ENCODE measurements around the gene COL5A2. TPM values are rescaled to one million over a fixed set of nuclear protein-coding genes. Genes with fewer than 3 reads are reported as not detected.

COL5A2 gene
- total and polyA plus RNA-seq, 2 experiments from 2014 or later: 252 to 974 TPM

DNA sequence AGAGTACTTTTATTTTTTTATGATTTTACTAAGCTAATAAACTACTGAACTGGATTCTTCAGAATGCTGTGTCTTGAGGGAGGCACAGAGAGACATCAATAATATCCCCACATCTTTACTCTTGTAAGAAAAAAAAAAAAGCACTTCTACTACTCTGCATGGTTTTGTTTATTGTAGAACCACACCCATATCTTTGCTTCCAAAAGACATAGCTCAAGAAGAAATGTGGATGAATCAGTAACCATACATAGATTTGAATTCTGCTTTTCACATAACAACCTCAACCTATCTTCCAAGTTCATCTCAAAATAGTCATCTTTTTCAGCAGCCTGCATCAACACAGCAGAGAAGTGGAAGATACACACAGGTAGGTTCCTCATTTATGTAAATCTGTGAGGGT is 12.2 kb upstream of the COL5A2 start:
- DNase-seq: peak; percentile 72
- Histone ChIP-seq H3K9ac (no peak overlapping the region), H4K20me1 (ENCODE audit: insufficient read depth) (no peaks in the 10 kb centered on the region), H3K4me1 (ENCODE audit: insufficient read depth) (peaks cover 13% of the 10 kb centered on the region), H3K79me2 (ENCODE audit: insufficient read depth) (no peaks in the 10 kb centered on the region), H3K9me2 (ENCODE audit: insufficient read depth) (no peaks in the 10 kb centered on the region), H3K27me3 (replicated peaks; ENCODE audit: insufficient read depth) (no peaks in the 10 kb centered on the region), H3K9me3 (ENCODE audit: low read depth) (no peaks in the 10 kb centered on the region), H3K4me2 (ENCODE audit: unreplicated experiment) (peak overlapping the region; percentile 50), H3F3A (ENCODE audit: insufficient read depth) (peaks cover 10% of the 10 kb centered on the region), H3K4me3 (no peak overlapping the region), H3K36me3 (ENCODE audit: low read depth) (no peaks in the 10 kb centered on the region), H2AFZ (peak overlapping the region; percentile 49), H3K27ac (peak overlapping the region; percentile 45)
- in situ Hi-C loops (cut with MboI): no loop called here
- no peak for TF ChIP-seq EZH2 (IDR thresholded peaks at IDR 0.05; ENCODE audit: insufficient read depth, poor library complexity, severe bottlenecking)
- TF ChIP-seq EZH2phosphoT487 (IDR thresholded peaks at IDR 0.05; ENCODE audit: insufficient read depth, low read depth): no peak

DNA sequence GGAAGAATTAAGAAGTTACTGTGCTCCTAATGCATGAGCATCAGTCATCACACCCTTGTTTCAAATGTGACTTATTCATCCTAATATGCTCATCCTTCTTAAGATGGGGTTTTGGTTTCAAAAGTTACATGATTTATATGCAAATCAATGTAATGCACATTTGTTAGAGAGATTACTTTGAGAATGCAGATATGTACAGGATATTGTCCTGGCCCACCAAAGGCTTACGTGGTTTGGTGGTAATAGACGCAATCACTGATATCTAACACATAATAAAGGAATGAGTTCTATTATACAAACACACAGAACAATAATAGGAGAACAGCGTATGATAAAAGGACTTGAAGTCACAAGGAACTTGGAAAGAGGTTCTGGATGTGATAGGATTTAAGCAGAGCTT is 11.1 kb upstream of the COL5A2 start:
- peaks cover 13% of the 10 kb centered on the region for H3K4me1 ChIP-seq (ENCODE audit: insufficient read depth)
- H3K36me3 ChIP-seq (ENCODE audit: low read depth): no peaks in the 10 kb centered on the region
- no peaks in the 10 kb centered on the region for H4K20me1 ChIP-seq (ENCODE audit: insufficient read depth)
- no peaks in the 10 kb centered on the region for H3K27me3 ChIP-seq (replicated peaks; ENCODE audit: insufficient read depth)
- WGBS, 2 experiments (ENCODE audit: low coverage in 1 of 2, low lambda C conversion rate in 2 of 2, missing lambda C conversion rate in 2 of 2): 98% methylated on average over 3 of the region's 3 CpGs
- no peak overlapping the region for H3K9ac ChIP-seq
- no peak overlapping the region for H2AFZ ChIP-seq
- H3K79me2 ChIP-seq (ENCODE audit: insufficient read depth): no peaks in the 10 kb centered on the region
- no peak for TF ChIP-seq EZH2phosphoT487 (IDR thresholded peaks at IDR 0.05; ENCODE audit: insufficient read depth, low read depth)
- TF ChIP-seq EZH2 (IDR thresholded peaks at IDR 0.05; ENCODE audit: insufficient read depth, poor library complexity, severe bottlenecking): no peak
- peaks cover 10% of the 10 kb centered on the region for H3F3A ChIP-seq (ENCODE audit: insufficient read depth)
- in situ Hi-C loops (cut with MboI): no loop called here
- H3K9me2 ChIP-seq (ENCODE audit: insufficient read depth): no peaks in the 10 kb centered on the region
- DNase-seq: no peak
- no peaks in the 10 kb centered on the region for H3K9me3 ChIP-seq (ENCODE audit: low read depth)
- H3K4me3 ChIP-seq: no peak overlapping the region
- no peak overlapping the region for H3K4me2 ChIP-seq (ENCODE audit: unreplicated experiment)
- H3K27ac ChIP-seq: no peak overlapping the region

DNA sequence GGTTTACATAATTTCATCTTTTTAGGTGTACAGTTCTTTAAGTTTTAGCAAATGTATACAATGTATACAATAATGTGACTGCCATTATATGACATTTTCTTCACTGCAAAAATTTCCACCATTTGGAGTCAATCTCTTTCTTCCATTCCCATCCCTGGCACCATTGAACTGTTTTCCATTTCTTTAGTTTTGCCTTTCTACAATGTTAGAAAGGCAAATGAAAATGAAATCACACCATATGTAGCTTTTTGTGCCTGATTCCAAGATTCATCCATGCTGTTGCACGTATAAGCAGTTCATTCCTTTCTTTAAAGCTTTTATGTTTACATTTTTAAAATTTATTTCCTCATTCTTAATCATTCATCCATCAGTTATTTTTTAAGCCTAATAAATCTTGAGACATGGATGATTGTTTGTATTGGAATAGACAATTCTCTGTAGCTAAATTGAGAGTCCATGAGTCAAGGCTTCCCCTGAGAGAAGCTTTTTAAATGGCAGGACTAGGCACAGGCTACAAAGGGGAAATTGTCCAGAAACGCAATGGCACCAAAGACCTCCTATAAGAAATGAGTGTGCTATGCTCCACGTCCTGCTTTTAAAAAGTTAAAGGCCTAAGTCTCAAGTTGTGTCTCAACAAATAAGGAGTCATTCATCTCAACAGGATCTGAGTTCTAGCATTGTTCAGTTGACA is 8.7 kb upstream of the COL5A2 start:
- Histone ChIP-seq H3K27ac (no peak overlapping the region), H3K36me3 (ENCODE audit: low read depth) (no peaks in the 10 kb centered on the region), H3K79me2 (ENCODE audit: insufficient read depth) (no peaks in the 10 kb centered on the region), H3K9me3 (ENCODE audit: low read depth) (no peaks in the 10 kb centered on the region), H3K9me2 (ENCODE audit: insufficient read depth) (no peaks in the 10 kb centered on the region), H3F3A (ENCODE audit: insufficient read depth) (peaks cover 10% of the 10 kb centered on the region), H3K27me3 (replicated peaks; ENCODE audit: insufficient read depth) (no peaks in the 10 kb centered on the region), H2AFZ (no peak overlapping the region), H3K4me3 (no peak overlapping the region), H4K20me1 (ENCODE audit: insufficient read depth) (no peaks in the 10 kb centered on the region), H3K4me2 (ENCODE audit: unreplicated experiment) (no peak overlapping the region), H3K9ac (no peak overlapping the region), H3K4me1 (ENCODE audit: insufficient read depth) (peaks cover 13% of the 10 kb centered on the region)
- in situ Hi-C loops (cut with MboI): no loop called here
- TF ChIP-seq EZH2phosphoT487 (IDR thresholded peaks at IDR 0.05; ENCODE audit: insufficient read depth, low read depth) (no peak), EZH2 (IDR thresholded peaks at IDR 0.05; ENCODE audit: insufficient read depth, poor library complexity, severe bottlenecking) (no peak)
- 75 to 82% methylated on average over 3 of the region's 3 CpGs for WGBS, 2 experiments (ENCODE audit: low coverage in 1 of 2, low lambda C conversion rate in 2 of 2, missing lambda C conversion rate in 2 of 2)
- no peak for DNase-seq

DNA sequence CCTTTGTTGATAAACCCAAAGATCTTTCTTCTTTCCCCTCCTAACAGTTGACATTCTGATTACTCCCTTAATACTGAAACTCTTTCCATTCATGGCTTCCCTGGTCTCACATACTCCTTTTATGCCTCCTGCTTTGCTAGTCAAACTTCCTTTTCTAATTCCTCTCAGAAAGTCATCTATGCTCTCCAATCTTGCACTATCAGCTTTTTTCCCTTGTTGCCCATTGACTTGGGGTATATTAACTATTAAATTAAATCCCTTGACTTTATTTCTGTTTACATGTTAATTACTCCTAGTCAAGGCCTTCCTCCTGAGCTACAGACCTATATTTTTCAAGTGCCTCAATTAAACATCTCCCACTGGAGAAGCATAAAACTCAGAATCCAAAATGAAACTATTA is 3.6 kb upstream of the COL5A2 start:
- in situ Hi-C loops (cut with MboI): no loop called here
- H3K4me3 ChIP-seq: no peak overlapping the region

DNA sequence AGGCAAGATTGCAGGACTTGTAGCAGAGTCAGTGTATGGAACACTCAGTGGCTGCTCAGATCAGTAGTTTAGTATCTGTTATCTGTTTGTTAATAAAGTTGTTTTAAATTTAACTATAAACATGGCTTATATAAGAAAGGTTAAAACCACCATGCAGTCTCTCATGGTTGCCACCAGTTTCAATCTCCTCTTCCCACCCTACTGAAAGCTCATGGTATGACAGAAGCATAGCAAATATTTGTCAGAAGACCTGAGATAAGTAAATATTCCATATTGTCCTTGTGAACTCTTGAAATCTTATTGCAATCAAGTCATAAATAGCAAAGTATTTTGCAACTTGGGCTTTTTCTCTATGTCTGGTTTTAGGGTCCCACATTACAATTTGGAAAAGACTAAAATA is 2.1 kb upstream of the COL5A2 start:
- DNase-seq: no peak
- H3K27ac ChIP-seq: no peak overlapping the region
- no peaks in the 10 kb centered on the region for H3K9me2 ChIP-seq (ENCODE audit: insufficient read depth)
- H3K36me3 ChIP-seq (ENCODE audit: low read depth): no peaks in the 10 kb centered on the region
- no peaks in the 10 kb centered on the region for H3K9me3 ChIP-seq (ENCODE audit: low read depth)
- in situ Hi-C loops (cut with MboI): no loop called here
- no peak overlapping the region for H3K9ac ChIP-seq
- TF ChIP-seq EZH2 (IDR thresholded peaks at IDR 0.05; ENCODE audit: insufficient read depth, poor library complexity, severe bottlenecking) (no peak), EZH2phosphoT487 (IDR thresholded peaks at IDR 0.05; ENCODE audit: insufficient read depth, low read depth) (no peak)
- no peak overlapping the region for H3K4me2 ChIP-seq (ENCODE audit: unreplicated experiment)
- no peaks in the 10 kb centered on the region for H3K27me3 ChIP-seq (replicated peaks; ENCODE audit: insufficient read depth)
- peaks cover 54% of the 10 kb centered on the region for H3K79me2 ChIP-seq (ENCODE audit: insufficient read depth)
- H2AFZ ChIP-seq: no peak overlapping the region
- peaks cover 40% of the 10 kb centered on the region for H3F3A ChIP-seq (ENCODE audit: insufficient read depth)
- H3K4me1 ChIP-seq (ENCODE audit: insufficient read depth): peaks cover 10% of the 10 kb centered on the region
- no peaks in the 10 kb centered on the region for H4K20me1 ChIP-seq (ENCODE audit: insufficient read depth)
- H3K4me3 ChIP-seq: no peak overlapping the region

More for the DNA sequence above, 3.6 kb upstream of the COL5A2 start:
- DNase-seq: no peak
- Histone ChIP-seq H3K4me1 (ENCODE audit: insufficient read depth) (peaks cover 10% of the 10 kb centered on the region), H2AFZ (no peak overlapping the region), H3K4me2 (ENCODE audit: unreplicated experiment) (no peak overlapping the region), H3F3A (ENCODE audit: insufficient read depth) (peaks cover 29% of the 10 kb centered on the region), H3K27ac (no peak overlapping the region), H3K9me2 (ENCODE audit: insufficient read depth) (no peaks in the 10 kb centered on the region), H3K79me2 (ENCODE audit: insufficient read depth) (peaks cover 39% of the 10 kb centered on the region), H4K20me1 (ENCODE audit: insufficient read depth) (no peaks in the 10 kb centered on the region), H3K36me3 (ENCODE audit: low read depth) (no peaks in the 10 kb centered on the region), H3K27me3 (replicated peaks; ENCODE audit: insufficient read depth) (no peaks in the 10 kb centered on the region), H3K9ac (no peak overlapping the region), H3K9me3 (ENCODE audit: low read depth) (no peaks in the 10 kb centered on the region)
- no peak for TF ChIP-seq EZH2 (IDR thresholded peaks at IDR 0.05; ENCODE audit: insufficient read depth, poor library complexity, severe bottlenecking)
- TF ChIP-seq EZH2phosphoT487 (IDR thresholded peaks at IDR 0.05; ENCODE audit: insufficient read depth, low read depth): no peak
